ENCODE measurements around the gene SPON2.

Gene SPON2

DNA sequence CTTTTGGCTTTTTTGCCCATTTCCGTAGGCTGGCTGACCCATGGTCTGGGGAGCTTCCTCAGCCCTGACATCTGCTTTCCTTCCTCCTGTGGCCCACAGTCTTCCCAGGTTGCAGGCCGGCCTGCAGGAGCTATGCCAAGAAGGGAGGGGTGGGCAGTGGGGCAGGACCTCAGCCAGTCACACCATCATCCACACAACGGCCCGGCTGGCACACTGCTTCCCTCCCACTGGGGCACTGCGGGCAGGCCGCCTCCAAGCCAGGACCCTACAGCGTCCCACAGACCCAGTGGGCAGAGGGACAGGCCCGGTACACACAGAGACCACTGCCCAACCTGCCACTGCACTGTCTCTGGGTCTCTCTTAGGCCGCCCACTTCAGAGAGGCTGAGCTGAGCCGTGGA, 38.6 kb upstream of the SPON2 start:
- TF ChIP-seq, protein P1, sequence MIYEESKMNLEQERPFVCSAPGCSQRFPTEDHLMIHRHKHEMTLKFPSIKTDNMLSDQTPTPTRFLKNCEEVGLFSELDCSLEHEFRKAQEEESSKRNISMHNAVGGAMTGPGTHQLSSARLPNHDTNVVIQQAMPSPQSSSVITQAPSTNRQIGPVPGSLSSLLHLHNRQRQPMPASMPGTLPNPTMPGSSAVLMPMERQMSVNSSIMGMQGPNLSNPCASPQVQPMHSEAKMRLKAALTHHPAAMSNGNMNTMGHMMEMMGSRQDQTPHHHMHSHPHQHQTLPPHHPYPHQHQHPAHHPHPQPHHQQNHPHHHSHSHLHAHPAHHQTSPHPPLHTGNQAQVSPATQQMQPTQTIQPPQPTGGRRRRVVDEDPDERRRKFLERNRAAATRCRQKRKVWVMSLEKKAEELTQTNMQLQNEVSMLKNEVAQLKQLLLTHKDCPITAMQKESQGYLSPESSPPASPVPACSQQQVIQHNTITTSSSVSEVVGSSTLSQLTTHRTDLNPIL (CRISPR knock-in tag; IDR thresholded peaks at IDR 0.05; ENCODE audit: low read depth), result no peak
- TF ChIP-seq ZC3H10 (CRISPR knock-in tag; IDR thresholded peaks at IDR 0.05) (no peak), ZNF565 (CRISPR knock-in tag; conservative IDR thresholded peaks at IDR 0.05; ENCODE audit: low read depth) (no peak), CSDC2 (CRISPR knock-in tag; IDR thresholded peaks at IDR 0.05) (no peak), ARNTL (CRISPR knock-in tag; IDR thresholded peaks at IDR 0.05; ENCODE audit: borderline replicate concordance, low read depth) (no peak), CSRNP3 (CRISPR knock-in tag; IDR thresholded peaks at IDR 0.05) (no peak), TCF4 (CRISPR knock-in tag; IDR thresholded peaks at IDR 0.05; ENCODE audit: borderline replicate concordance) (no peak), GLIS3 (CRISPR knock-in tag; IDR thresholded peaks at IDR 0.05) (no peak), SNAI2 (CRISPR knock-in tag; IDR thresholded peaks at IDR 0.05) (no peak), ESRRG (CRISPR knock-in tag; IDR thresholded peaks at IDR 0.05) (no peak), PPARA (CRISPR knock-in tag; IDR thresholded peaks at IDR 0.05; ENCODE audit: borderline replicate concordance) (no peak), BACH2 (CRISPR knock-in tag; IDR thresholded peaks at IDR 0.05; ENCODE audit: borderline replicate concordance) (no peak)
- no peak for ATAC-seq

DNA sequence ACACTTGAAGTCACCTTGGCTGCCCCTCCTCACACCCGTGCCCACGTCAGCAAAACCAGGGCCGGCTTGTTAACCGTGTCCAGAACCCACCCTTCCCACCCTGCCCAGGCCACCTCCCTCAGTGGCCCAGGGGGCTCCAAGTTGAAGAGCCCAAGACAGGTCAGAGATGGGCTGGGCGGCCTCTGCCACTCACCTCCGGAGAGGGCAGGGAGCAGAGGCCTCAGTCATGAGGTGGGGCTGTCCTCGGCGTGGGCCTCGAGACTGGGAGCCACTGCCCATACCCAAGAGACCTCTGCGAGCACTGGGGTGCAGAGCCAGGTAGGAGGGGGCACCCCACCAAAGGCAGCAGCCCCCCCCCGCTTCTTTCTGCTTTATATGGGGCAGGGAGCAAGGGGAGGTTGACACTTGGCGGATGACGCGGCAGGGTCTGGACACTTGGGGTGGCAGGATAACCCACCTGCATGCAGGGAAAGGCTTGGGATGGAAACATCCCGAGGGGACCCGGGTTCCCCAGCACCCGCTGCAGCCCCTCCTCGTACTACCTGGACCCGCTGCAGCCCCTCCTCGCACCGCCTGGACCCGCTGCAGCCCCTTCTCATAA, 38.0 kb upstream of the SPON2 start:
- TF ChIP-seq CSDC2 (CRISPR knock-in tag; IDR thresholded peaks at IDR 0.05), result no peak
- TF ChIP-seq TOX (CRISPR knock-in tag; IDR thresholded peaks at IDR 0.05; ENCODE audit: borderline replicate concordance), result no peak
- TF ChIP-seq RARB (CRISPR knock-in tag; IDR thresholded peaks at IDR 0.05), result no peak
- TF ChIP-seq ZNF8 (CRISPR knock-in tag; IDR thresholded peaks at IDR 0.05), result no peak
- no peak for TF ChIP-seq ZFP30 (CRISPR knock-in tag; IDR thresholded peaks at IDR 0.05)
- no peak for TF ChIP-seq ZNF70 (CRISPR knock-in tag; IDR thresholded peaks at IDR 0.05)
- no peak for TF ChIP-seq SNAI2 (CRISPR knock-in tag; IDR thresholded peaks at IDR 0.05)
- no peak for TF ChIP-seq ISL1 (CRISPR knock-in tag; IDR thresholded peaks at IDR 0.05)
- TF ChIP-seq TSHZ2 (CRISPR knock-in tag; IDR thresholded peaks at IDR 0.05), result no peak
- ATAC-seq, result no peak

GRCh38 chr4:1209821-1210220, 37.4 kb upstream of the SPON2 start:
- ATAC-seq, result no peak; the same call in 2 of the 3 replicates
- no peak for TF ChIP-seq TSHZ2 (CRISPR knock-in tag; IDR thresholded peaks at IDR 0.05)

DNA sequence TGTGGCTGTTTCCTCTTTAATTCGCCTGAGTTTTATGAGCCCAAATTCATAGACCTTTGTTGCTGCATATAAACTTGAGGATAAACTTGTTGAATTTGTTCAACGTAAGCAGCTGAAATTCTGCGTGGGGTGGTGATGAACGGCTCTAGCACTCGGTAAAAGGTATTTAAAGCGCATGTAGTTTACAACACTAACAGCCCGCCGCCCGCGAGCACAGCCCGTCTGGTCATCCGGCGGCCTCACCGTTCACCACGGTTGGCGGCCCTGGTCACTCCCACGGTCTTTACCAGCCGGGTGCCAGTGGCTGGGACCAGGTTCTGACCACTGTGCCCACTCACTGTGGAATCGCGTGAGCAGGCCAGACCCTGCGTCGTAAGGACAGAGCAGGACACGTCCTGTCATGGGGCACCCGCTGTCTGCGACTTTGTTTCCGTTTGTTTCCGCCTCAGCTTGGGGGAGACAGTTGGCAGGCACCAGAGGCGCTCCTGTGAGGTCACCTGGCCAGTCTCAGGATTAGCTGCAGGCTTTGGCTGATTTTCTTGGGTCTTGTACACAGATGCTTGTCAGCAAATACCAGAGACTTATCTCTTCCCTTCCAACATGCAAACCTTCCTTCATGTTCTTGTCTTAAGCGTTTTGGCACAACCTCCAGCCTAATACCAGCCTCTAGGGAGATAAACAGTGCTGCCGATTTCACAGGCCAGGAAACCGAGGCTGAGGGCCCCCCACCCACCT, 36.8 kb upstream of the SPON2 start:
- ATAC-seq, result no peak
- TF ChIP-seq, protein P2, sequence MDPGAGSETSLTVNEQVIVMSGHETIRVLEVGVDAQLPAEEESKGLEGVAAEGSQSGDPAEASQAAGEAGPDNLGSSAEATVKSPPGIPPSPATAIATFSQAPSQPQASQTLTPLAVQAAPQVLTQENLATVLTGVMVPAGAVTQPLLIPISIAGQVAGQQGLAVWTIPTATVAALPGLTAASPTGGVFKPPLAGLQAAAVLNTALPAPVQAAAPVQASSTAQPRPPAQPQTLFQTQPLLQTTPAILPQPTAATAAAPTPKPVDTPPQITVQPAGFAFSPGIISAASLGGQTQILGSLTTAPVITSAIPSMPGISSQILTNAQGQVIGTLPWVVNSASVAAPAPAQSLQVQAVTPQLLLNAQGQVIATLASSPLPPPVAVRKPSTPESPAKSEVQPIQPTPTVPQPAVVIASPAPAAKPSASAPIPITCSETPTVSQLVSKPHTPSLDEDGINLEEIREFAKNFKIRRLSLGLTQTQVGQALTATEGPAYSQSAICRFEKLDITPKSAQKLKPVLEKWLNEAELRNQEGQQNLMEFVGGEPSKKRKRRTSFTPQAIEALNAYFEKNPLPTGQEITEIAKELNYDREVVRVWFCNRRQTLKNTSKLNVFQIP (CRISPR knock-in tag; IDR thresholded peaks at IDR 0.05; ENCODE audit: borderline replicate concordance, low read depth), result no peak
- no peak for TF ChIP-seq PPARA (CRISPR knock-in tag; IDR thresholded peaks at IDR 0.05; ENCODE audit: borderline replicate concordance)
- no peak for TF ChIP-seq ZNF8 (CRISPR knock-in tag; IDR thresholded peaks at IDR 0.05)
- no peak for TF ChIP-seq ESRRG (CRISPR knock-in tag; IDR thresholded peaks at IDR 0.05)
- no peak for TF ChIP-seq PATZ1 (CRISPR knock-in tag; IDR thresholded peaks at IDR 0.05; ENCODE audit: borderline replicate concordance)
- TF ChIP-seq ARNTL (CRISPR knock-in tag; IDR thresholded peaks at IDR 0.05; ENCODE audit: borderline replicate concordance, low read depth), result no peak
- TF ChIP-seq TOX (CRISPR knock-in tag; IDR thresholded peaks at IDR 0.05; ENCODE audit: borderline replicate concordance), result no peak
- TF ChIP-seq ZFP30 (CRISPR knock-in tag; IDR thresholded peaks at IDR 0.05), result no peak
- TF ChIP-seq ZNF565 (CRISPR knock-in tag; conservative IDR thresholded peaks at IDR 0.05; ENCODE audit: low read depth), result no peak
- TF ChIP-seq CSRNP3 (CRISPR knock-in tag; IDR thresholded peaks at IDR 0.05), result no peak
